K562 (cell line): ENCODE measurements around the gene DHRS11. TPM values are rescaled to one million over a fixed set of nuclear protein-coding genes. Genes with fewer than 3 reads are reported as not detected.
A peak's percentile ranks its signal among the peaks of the same experiment; 100 is the strongest.

Source experiments
- ATAC-seq: fragments of 200-7000 bp; cut with Tn5 transposase; 3 replicates; pipeline ENCODE4 v1.9.1; 2020; ENCODE audit warnings: moderate library complexity
- BruUV-seq: library from RNA; stranded (reverse); fragments of 400-500 nt; replicated peaks from 2 replicates; lab custom pipeline; 2021; lab: Mats Ljungman, UMichigan
- CTCF ChIA-PET: fragments of 300-600 bp; formaldehyde crosslinking; extraction: SDS; loops from one replicate; lab custom pipeline; 2021; ENCODE audit warnings: low intra/inter-chr PET ratio; lab: Yijun Ruan, JAX
- POLR2A ChIA-PET: fragments of 300-600, 350-650 bp; sonication (Branson Sonifier 250); formaldehyde crosslinking; extraction: SDS; loops from one replicate; lab custom pipeline; 2021; ENCODE audit warnings: antibody characterized with exemption, inconsistent platforms; lab: Yijun Ruan, JAX
- DNase-seq, 4 experiments: peaks; one replicate each; pipeline versions ENCODE4 v3.0.0 to v3.0.0-alpha.2; 2011 to 2018; ENCODE audit warnings: low spot score in 3 of 4, mixed read lengths in 3 of 4; ENCODE audit errors: extremely low read depth in 1 of 4
- FAIRE-seq: peaks from 2 replicates; lab custom pipeline; 2011; peaks lifted over from hg19 to GRCh38; lab: Jason Lieb, UNC
- H2AFZ ChIP-seq: 2 replicates; pipeline ENCODE4 v1.6.0; 2011; ENCODE audit warnings: low read depth, low read length, control low read depth, inconsistent platforms
- H3K27ac ChIP-seq: fragments of 200-600 bp; 3 replicates; pipeline ENCODE4 v1.8.0; 2011; ENCODE audit warnings: low read depth, mild to moderate bottlenecking, control low read depth, inconsistent platforms, low read length, moderate library complexity, mixed read lengths; ENCODE audit errors: extremely low read depth
- H3K27me3 ChIP-seq, 2 experiments: fragments of 300-600 bp in 1 of 2; 2 replicates in 1 of 2; 3 replicates in 1 of 2; pipeline versions ENCODE4 v1.6.0 to v1.8.0; 2011; ENCODE audit warnings: inconsistent platforms in 2 of 2, low read length in 2 of 2, mild to moderate bottlenecking in 1 of 2, mixed read lengths in 1 of 2, moderate library complexity in 1 of 2; ENCODE audit not compliant: control insufficient read depth in 2 of 2, insufficient read depth in 2 of 2
- H3K36me3 ChIP-seq: fragments of 300-600 bp; 3 replicates; pipeline ENCODE4 v1.8.0; 2011; ENCODE audit warnings: mild to moderate bottlenecking, low read length, inconsistent platforms; ENCODE audit not compliant: control insufficient read depth, insufficient read depth
- H3K4me1 ChIP-seq, 2 experiments: fragments of 200-600 bp in 1 of 2; replicated peaks in 1 of 2; 2 replicates in 1 of 2; 3 replicates in 1 of 2; pipeline versions ENCODE4 v1.5.1 to v1.8.0; 2011; ENCODE audit warnings: inconsistent platforms in 2 of 2, low read length in 2 of 2, mild to moderate bottlenecking in 1 of 2, mixed read lengths in 1 of 2, moderate library complexity in 1 of 2; ENCODE audit not compliant: control insufficient read depth in 2 of 2, insufficient read depth in 2 of 2
- H3K4me2 ChIP-seq: 2 replicates; pipeline ENCODE4 v1.6.1; 2011; ENCODE audit warnings: low read length, control low read depth, inconsistent platforms, mixed read lengths; ENCODE audit not compliant: insufficient read depth
- H3K4me3 ChIP-seq: fragments of 200-600 bp; sonication (generic), shearing (Covaris generic); 2 replicates; pipeline ENCODE4 v1.5.1; 2016; ENCODE audit warnings: control low read depth, inconsistent platforms
- H3K79me2 ChIP-seq: fragments of 200-600 bp; 3 replicates; pipeline ENCODE4 v1.8.0; 2011; ENCODE audit warnings: low read length, inconsistent platforms; ENCODE audit not compliant: control insufficient read depth, insufficient read depth
- H3K9ac ChIP-seq, 2 experiments: 2 replicates each; pipeline versions ENCODE4 v1.6.0 to v1.6.1; 2011; ENCODE audit warnings: low read depth in 2 of 2, low read length in 2 of 2, control low read depth in 1 of 2, inconsistent platforms in 1 of 2, mild to moderate bottlenecking in 1 of 2, mixed read lengths in 1 of 2; ENCODE audit not compliant: insufficient read depth in 1 of 2
- H3K9me1 ChIP-seq: one replicate; pipeline ENCODE4 v1.6.0; 2011; ENCODE audit warnings: inconsistent platforms, mild to moderate bottlenecking, low read length, moderate library complexity; ENCODE audit not compliant: control insufficient read depth, insufficient read depth
- H3K9me3 ChIP-seq: replicated peaks from 2 replicates; pipeline ENCODE4 v1.5.1; 2011; ENCODE audit warnings: low read depth, low read length, inconsistent platforms; ENCODE audit not compliant: control insufficient read depth, insufficient read depth
- H4K20me1 ChIP-seq: replicated peaks from 2 replicates; pipeline ENCODE4 v1.6.1; 2011; ENCODE audit warnings: low read length, inconsistent platforms, mixed read lengths; ENCODE audit not compliant: control insufficient read depth, insufficient read depth
- C11orf30 ChIP-seq: fragments of 450-650 bp; IDR thresholded peaks from 2 replicates; pipeline ENCODE4 v1.6.1; 2016; ENCODE audit warnings: low read depth, mild to moderate bottlenecking
- EHMT2 ChIP-seq: fragments of 450-650 bp; IDR thresholded peaks from 2 replicates; pipeline ENCODE4 v1.6.1; 2018; ENCODE audit warnings: antibody characterized with exemption
- FOXP4 ChIP-seq: sonication (generic); formaldehyde crosslinking; IDR thresholded peaks from 2 replicates; pipeline ENCODE4 v1.8.0; 2022; ENCODE audit warnings: mild to moderate bottlenecking, missing genetic modification reagents, borderline replicate concordance
- MAFG ChIP-seq: fragments of 450-650 bp; conservative IDR thresholded peaks from 2 replicates; pipeline ENCODE4 v1.6.1; 2016; ENCODE audit warnings: missing genetic modification characterization, missing compliant biosample characterization
- NFE2L1 ChIP-seq: fragments of 450-650 bp; IDR thresholded peaks from 2 replicates; pipeline ENCODE4 v1.6.1; 2016; ENCODE audit warnings: missing genetic modification characterization, low read depth, mild to moderate bottlenecking, missing compliant biosample characterization, moderate library complexity, borderline replicate concordance
- NFXL1 ChIP-seq: fragments of 450-650 bp; formaldehyde crosslinking; IDR thresholded peaks from 2 replicates; pipeline ENCODE4 v1.4.0; 2021; ENCODE audit warnings: mild to moderate bottlenecking
- PHTF2 ChIP-seq: fragments of 250-450 bp; sonication (Bioruptor Pico); IDR thresholded peaks from 2 replicates; pipeline ENCODE4 v1.5.0; 2021; ENCODE audit warnings: mild to moderate bottlenecking
- ZHX1 ChIP-seq: fragments of 150-350 bp; conservative IDR thresholded peaks from 2 replicates; pipeline ENCODE4 v1.6.1; 2014; ENCODE audit warnings: low read length
- ZNF316 ChIP-seq: fragments of 450-650 bp; IDR thresholded peaks from 2 replicates; pipeline ENCODE4 v1.6.1; 2016
- ZNF507 ChIP-seq: conservative IDR thresholded peaks from 2 replicates; pipeline ENCODE4 v1.6.1; 2017; ENCODE audit warnings: missing genetic modification characterization, missing compliant biosample characterization
- WGBS: fragments of 100-300 bp; shearing (Covaris generic); methylation state at CpG from one replicate; pipeline ENCODE4 v1.1.6; 2016; ENCODE audit warnings: low coverage, mixed read lengths; ENCODE audit not compliant: insufficient coverage; ENCODE audit errors: missing lambda C conversion rate; 5-methylcytosine and 5-hydroxymethylcytosine counted together
- in situ Hi-C: fragments of 300-500 bp; cut with MboI; formaldehyde crosslinking; loops from 4 replicates; pipeline ENCODE4 v1.15.0; 2018; ENCODE audit warnings: inconsistent platforms, mixed read lengths
- intact Hi-C: fragments of 100-400 bp; cut with micrococcal nuclease; formaldehyde crosslinking; loops from 2 replicates; pipeline ENCODE4 v1.14.2; 2022
- polyA plus RNA-seq, 8 experiments: library from polyadenylated mRNA; depleted of rRNA in 4 of 8; stranded (reverse) in 5 of 8; unstranded in 3 of 8; fragments of >200 nt; fragmentation: Nextera tagmentation in 2 of 8; fragmentation: Illumina TruSeq in 1 of 8; extraction: Ambion mirVana in 2 of 8; extraction: Trizol in 1 of 8; gene quantifications; 2 replicates each; pipeline versions ENCODE4 v1.2.1 to v1.2.3, GENCODE V29; 2011 to 2014; ENCODE audit warnings: inconsistent platforms in 1 of 8, missing spikeins in 1 of 8
- total RNA-seq, 7 experiments: library from RNA; depleted of rRNA in 6 of 7; stranded (reverse); fragments of >200 nt in 6 of 7; fragmentation: Illumina TruSeq in 2 of 7; extraction: Trizol in 2 of 7; gene quantifications; 2 replicates each; pipeline versions ENCODE4 v1.2.1 to v1.2.3, GENCODE V29; 2011 to 2021; ENCODE audit warnings: low replicate concordance in 1 of 7

Gene DHRS11
- total and polyA plus RNA-seq, 9 of the 15 experiments (the other 6 are each of a cell fraction or from before 2014, with no cell fraction given) = 15.2 to 123 (median 59.8) TPM

GRCh38 chr17:36546418-36547093 lies 45.1 kb upstream of the DHRS11 start:
- no peaks in the 10 kb centered on the region for H3K9me3 ChIP-seq
- in situ Hi-C loops = loop anchor here (5.0 kb wide), 1 partner anchor 46 kb away; the partner anchor contains the start of gene DHRS11
- peaks cover 44% of the 10 kb centered on the region for H3K36me3 ChIP-seq
- H3K9me1 ChIP-seq = no peaks in the 10 kb centered on the region
- H3K4me2 ChIP-seq = peak overlapping the region; percentile 96
- no peaks in the 10 kb centered on the region for H3K27me3 ChIP-seq
- no peak for TF ChIP-seq ZNF507 (tag)
- no peak for TF ChIP-seq EHMT2
- TF ChIP-seq C11orf30 = 0 out of 2 replicates have a peak, but pooled peaks have one; percentile 15
- no peak for TF ChIP-seq ZHX1
- no peak for TF ChIP-seq NFXL1
- peak; percentile 52; the same call in 1 of the 2 replicates for TF ChIP-seq NFE2L1 (tag)
- no peak for TF ChIP-seq FOXP4 (CRISPR knock-in tag)
- no peak for TF ChIP-seq PHTF2 (CRISPR knock-in tag)
- TF ChIP-seq MAFG (tag) = peak; percentile 53
- TF ChIP-seq ZNF316 = peak; percentile 53
- H3K4me1 ChIP-seq = peaks cover 12 to 17% of the 10 kb centered on the region in 2 experiments; a peak in 4 of 5 replicates
- intact Hi-C loops = loop anchor here (10.0 kb wide), 1 partner anchor 178 kb away; no protein-coding TSS in a partner anchor
- peaks cover 83% of the 10 kb centered on the region for H3K79me2 ChIP-seq
- WGBS = 1% methylated on average over 7 of the region's 7 CpGs
- CTCF ChIA-PET = no interaction called here
- POLR2A ChIA-PET = interaction anchor here (0.9 to 3.9 kb wide), 11 partner anchors 8 to 57 kb away, joined by 3 to 72 read pairs (median 6); partner anchors contain the start of genes MYO19 and PIGW
- peak overlapping the region; percentile 85 for H3K4me3 ChIP-seq
- H2AFZ ChIP-seq = no peak overlapping the region
- BruUV-seq = TSS peak; percentile 46
- no peak for DNase-seq
- H3K27ac ChIP-seq = peak overlapping the region; percentile 90
- no peak for ATAC-seq
- H4K20me1 ChIP-seq = peaks cover 7% of the 10 kb centered on the region; the same call in 1 of the 2 replicates
- peak overlapping the region in 1 of 2 experiments; percentile 89; a peak in 3 of 4 replicates for H3K9ac ChIP-seq
- FAIRE-seq = no peak
